Sigmoid colon (tissue), 7 donors: ENCODE data around the gene TXNRD3. TPM values are rescaled to one million over a fixed set of nuclear protein-coding genes. Genes with fewer than 3 reads are reported as not detected.
A peak's percentile ranks its signal among the peaks of the same experiment; 100 is the strongest.

Source experiments
- DNase-seq: peaks from one replicate; pipeline ENCODE4 v3.0.0-alpha.2; 2019
- H3K27ac ChIP-seq, 4 donors: fragments of 200-600 bp; sonication (generic); one replicate each; pipeline ENCODE4 v1.5.1; 2016 to 2019; ENCODE audit warnings: mild to moderate bottlenecking in 1 of 4
- H3K27me3 ChIP-seq, 3 donors: fragments of 200-600 bp; sonication (generic); one replicate each; pipeline ENCODE4 v1.5.1; 2019; ENCODE audit warnings: mild to moderate bottlenecking in 1 of 3
- H3K36me3 ChIP-seq, 4 donors: fragments of 200-600 bp; sonication (generic); one replicate each; pipeline ENCODE4 v1.5.1; 2016 to 2019
- H3K4me1 ChIP-seq, 4 donors: fragments of 200-600 bp; sonication (generic); one replicate each; pipeline ENCODE4 v1.5.1; 2017 to 2019
- H3K4me3 ChIP-seq, 4 donors: fragments of 200-600 bp; sonication (generic); one replicate each; pipeline ENCODE4 v1.5.1; 2017 to 2019; ENCODE audit warnings: mild to moderate bottlenecking in 2 of 4, moderate library complexity in 1 of 4
- H3K9me3 ChIP-seq, 4 donors: fragments of 200-600 bp in 3 of 4; sonication (generic) in 3 of 4; one replicate each; pipeline versions ENCODE4 v1.5.1 to v1.6.1; 2013 to 2019
- EP300 ChIP-seq, 4 donors: sonication (generic); formaldehyde crosslinking; IDR thresholded peaks; one replicate each; pipeline ENCODE4 v1.6.1; 2017; ENCODE audit warnings: antibody characterized with exemption in 4 of 4
- POLR2A ChIP-seq, 2 donors: fragments of 450-650 bp; IDR thresholded peaks; one replicate each; pipeline ENCODE4 v1.6.1; 2016; ENCODE audit warnings: antibody characterized with exemption in 2 of 2, mild to moderate bottlenecking in 2 of 2, moderate library complexity in 2 of 2
- POLR2AphosphoS5 ChIP-seq, 4 donors: sonication (generic); formaldehyde crosslinking; IDR thresholded peaks; one replicate each; pipeline ENCODE4 v1.6.1; 2017; ENCODE audit warnings: antibody characterized with exemption in 4 of 4
- WGBS, 2 donors: extraction: QIAGEN DNeasy Blood & Tissue Kit; methylation state at CpG; one replicate each; pipeline ENCODE4 v1.1.7; 2013; 5-methylcytosine and 5-hydroxymethylcytosine counted together
- intact Hi-C: fragments of 100-400 bp; cut with DNase I; formaldehyde crosslinking; loops from one replicate; pipeline ENCODE4 v1.15.1; 2023
- polyA plus RNA-seq, 3 donors: library from polyadenylated mRNA; stranded (reverse); fragments of 200-250 nt; gene quantifications; one replicate each; pipeline ENCODE4 v1.2.3, GENCODE V29; 2013
- total RNA-seq, 4 donors: library from RNA; depleted of rRNA; stranded (reverse); fragments of >200 nt; gene quantifications; one replicate each; pipeline ENCODE4 v1.1.0, GENCODE V29; 2016
- TF ChIP-seq, protein P1 (sequence below), 4 experiments: fragments of 450-650 bp in 3 of 4; fragments of 200-600 bp in 1 of 4; IDR thresholded peaks; one replicate each; pipeline ENCODE4 v1.5.1; 2016 to 2019; ENCODE audit warnings: antibody characterized with exemption in 4 of 4, mild to moderate bottlenecking in 3 of 4, moderate library complexity in 2 of 4
- donor health status: healthy with polysubstance abuse.
- donor health status: Bipolar disorder and iron deficiency.
- donor health status: healthy.

The TXNRD3 gene
- total and polyA plus RNA-seq, 7 donors = 2.5 to 21.4 (median 13.2) TPM

DNA sequence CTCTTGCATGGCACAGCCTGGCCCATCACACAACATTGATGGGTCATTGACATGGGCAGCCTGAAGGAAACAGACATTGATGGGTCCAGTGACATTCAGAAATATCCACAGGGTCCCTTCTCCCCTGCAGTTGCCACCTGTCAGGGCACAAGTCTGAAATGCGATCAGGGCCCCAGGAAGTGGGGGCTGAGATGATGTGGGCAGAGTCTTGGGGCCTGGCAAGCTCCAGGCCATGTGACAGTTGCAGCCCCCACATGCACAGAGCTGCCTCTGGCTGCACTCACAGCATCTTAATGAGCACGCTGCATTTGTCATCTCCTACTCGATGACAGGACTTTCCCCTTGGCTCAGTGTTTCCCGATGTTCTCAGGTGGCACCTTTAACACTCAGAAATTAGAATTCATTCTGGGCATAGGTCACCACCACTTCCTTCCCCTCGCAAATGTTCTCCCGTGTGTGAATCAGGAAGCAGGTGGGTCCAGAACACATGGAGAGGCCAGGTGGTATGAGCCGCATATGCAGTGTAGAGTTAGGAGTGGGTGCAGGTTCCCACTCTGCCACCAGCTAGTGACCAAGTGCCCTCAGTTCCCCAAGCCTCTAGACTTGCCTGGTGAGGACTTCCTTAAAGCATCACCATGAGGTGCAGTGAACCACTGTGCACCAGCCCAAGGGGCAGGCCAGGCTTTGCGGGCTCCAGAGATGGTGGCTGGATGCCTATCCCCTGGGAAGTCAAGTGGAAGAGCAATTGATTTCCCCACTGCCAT is 1.6 kb upstream of the TXNRD3 start:
- H3K4me1 ChIP-seq = peaks cover 0 to 15% (median 8%) of the 10 kb centered on the region in 4 donors
- no peak overlapping the region for H3K4me3 ChIP-seq
- DNase-seq = peak; percentile 30
- WGBS, 2 donors = 60 to 74% methylated on average over 8 of the region's 8 CpGs
- H3K36me3 ChIP-seq = no peaks in the 10 kb centered on the region
- peaks cover 0 to 29% (median 4%) of the 10 kb centered on the region in 3 donors for H3K27me3 ChIP-seq
- TF ChIP-seq POLR2A (IDR thresholded peaks at IDR 0.05) (no peak), POLR2AphosphoS5 (IDR thresholded peaks at IDR 0.05) (no peak), EP300 (IDR thresholded peaks at IDR 0.05) (no peak)
- TF ChIP-seq, protein P1, sequence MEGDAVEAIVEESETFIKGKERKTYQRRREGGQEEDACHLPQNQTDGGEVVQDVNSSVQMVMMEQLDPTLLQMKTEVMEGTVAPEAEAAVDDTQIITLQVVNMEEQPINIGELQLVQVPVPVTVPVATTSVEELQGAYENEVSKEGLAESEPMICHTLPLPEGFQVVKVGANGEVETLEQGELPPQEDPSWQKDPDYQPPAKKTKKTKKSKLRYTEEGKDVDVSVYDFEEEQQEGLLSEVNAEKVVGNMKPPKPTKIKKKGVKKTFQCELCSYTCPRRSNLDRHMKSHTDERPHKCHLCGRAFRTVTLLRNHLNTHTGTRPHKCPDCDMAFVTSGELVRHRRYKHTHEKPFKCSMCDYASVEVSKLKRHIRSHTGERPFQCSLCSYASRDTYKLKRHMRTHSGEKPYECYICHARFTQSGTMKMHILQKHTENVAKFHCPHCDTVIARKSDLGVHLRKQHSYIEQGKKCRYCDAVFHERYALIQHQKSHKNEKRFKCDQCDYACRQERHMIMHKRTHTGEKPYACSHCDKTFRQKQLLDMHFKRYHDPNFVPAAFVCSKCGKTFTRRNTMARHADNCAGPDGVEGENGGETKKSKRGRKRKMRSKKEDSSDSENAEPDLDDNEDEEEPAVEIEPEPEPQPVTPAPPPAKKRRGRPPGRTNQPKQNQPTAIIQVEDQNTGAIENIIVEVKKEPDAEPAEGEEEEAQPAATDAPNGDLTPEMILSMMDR (IDR thresholded peaks at IDR 0.05) = no peak
- intact Hi-C loops = loop anchor here (10.0 kb wide), 1 partner anchor 132 kb away; the partner anchor contains the start of gene CHST13
- peaks cover 0 to 2% (median 0%) of the 10 kb centered on the region in 4 donors for H3K9me3 ChIP-seq
- no peak overlapping the region for H3K27ac ChIP-seq

DNA sequence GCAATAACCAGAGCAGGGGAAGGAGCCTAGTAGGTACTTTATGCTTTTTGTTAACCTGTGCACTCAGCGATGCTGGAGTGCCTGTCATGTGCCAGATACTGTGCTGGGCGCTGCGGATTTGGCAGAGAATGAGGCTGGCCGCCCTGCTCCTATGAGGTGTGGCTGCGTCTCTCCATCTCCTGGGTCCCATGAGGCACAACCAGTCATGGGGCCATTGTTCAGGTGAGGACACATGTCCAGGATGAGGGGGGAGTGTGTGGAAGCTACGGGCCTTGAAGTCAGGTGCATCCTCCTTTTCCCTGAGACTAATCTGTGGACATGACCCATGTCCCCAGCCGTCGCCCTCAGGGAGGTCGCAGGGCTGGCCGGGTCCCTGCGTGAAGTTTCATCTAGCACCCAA is 963 bp upstream of the TXNRD3 start:
- Histone ChIP-seq H3K9me3 (peaks cover 0 to 1% (median 0%) of the 10 kb centered on the region in 4 donors), H3K4me3 (no peak overlapping the region), H3K27me3 (peaks cover 0 to 24% (median 4%) of the 10 kb centered on the region in 3 donors), H3K27ac (no peak overlapping the region), H3K4me1 (peaks cover 0 to 15% (median 8%) of the 10 kb centered on the region in 4 donors), H3K36me3 (no peaks in the 10 kb centered on the region)
- intact Hi-C loops = loop anchor here (10.0 kb wide), 1 partner anchor 131 kb away; the partner anchor contains the start of gene CHST13
- 91 to 94% methylated on average over 11 of the region's 11 CpGs for WGBS, 2 donors
- DNase-seq = peak; percentile 39
- TF ChIP-seq, protein P1 (IDR thresholded peaks at IDR 0.05) = no peak
- no peak for TF ChIP-seq POLR2AphosphoS5 (IDR thresholded peaks at IDR 0.05)
- TF ChIP-seq POLR2A (IDR thresholded peaks at IDR 0.05) = no peak
- no peak for TF ChIP-seq EP300 (IDR thresholded peaks at IDR 0.05)

DNA sequence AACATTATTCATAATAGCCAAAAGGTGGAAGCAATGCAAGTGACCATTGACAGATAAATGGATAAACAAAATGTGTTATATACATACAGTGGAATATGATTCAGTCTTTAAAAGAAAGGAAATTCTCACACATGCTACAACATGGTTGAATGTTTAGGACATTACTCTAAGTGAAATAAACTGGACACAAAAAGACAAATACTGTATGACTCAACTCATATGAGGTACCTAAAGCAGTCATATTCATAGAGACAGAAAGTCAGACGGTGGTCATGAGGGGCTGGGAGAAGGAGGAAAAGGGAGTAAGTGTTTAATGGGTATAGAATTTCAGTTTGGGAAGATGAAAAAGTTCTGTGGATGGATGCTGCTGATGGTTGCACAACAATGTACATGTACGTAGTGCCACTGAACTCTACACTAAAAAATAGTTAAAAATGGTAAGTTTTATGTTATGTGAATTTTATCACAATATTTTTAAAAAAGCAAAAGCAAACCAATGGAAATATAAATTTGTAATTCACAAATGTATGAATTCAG is 5.3 kb downstream of the TXNRD3 start:
- Histone ChIP-seq H3K9me3 (no peaks in the 10 kb centered on the region), H3K36me3 (peaks cover 0 to 14% (median 0%) of the 10 kb centered on the region in 4 donors), H3K4me3 (no peak overlapping the region), H3K4me1 (peaks cover 0 to 18% (median 8%) of the 10 kb centered on the region in 4 donors), H3K27ac (no peak overlapping the region), H3K27me3 (no peaks in the 10 kb centered on the region)
- intact Hi-C loops = loop anchor here (10.0 kb wide), 1 partner anchor 125 kb away; the partner anchor contains the start of gene CHST13
- WGBS, 2 donors = 84 to 87% methylated on average over 2 of the region's 2 CpGs
- TF ChIP-seq, protein P1 (IDR thresholded peaks at IDR 0.05) = no peak
- no peak for DNase-seq

DNA sequence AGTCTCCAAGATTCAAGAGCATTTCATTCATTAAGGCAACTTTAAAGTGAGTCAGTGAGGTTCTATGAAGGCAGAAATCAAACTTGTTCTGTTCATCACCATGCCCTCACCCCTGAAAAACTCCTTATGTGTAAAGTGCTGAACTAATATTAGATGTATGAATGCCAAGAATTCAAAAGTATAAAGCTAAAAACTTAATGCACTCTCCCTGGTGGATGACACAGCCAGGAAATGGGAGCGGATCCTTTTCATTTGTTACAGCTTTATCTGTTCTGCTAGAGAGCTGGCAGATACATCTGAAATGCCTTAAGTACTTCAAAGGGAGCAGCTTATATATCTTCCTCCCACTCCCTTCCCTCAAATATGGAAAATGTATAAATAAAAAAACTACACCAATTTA is 8.2 kb downstream of the TXNRD3 start:
- Histone ChIP-seq H3K36me3 (peaks cover 0 to 41% (median 12%) of the 10 kb centered on the region in 4 donors), H3K4me3 (no peak overlapping the region), H3K4me1 (peaks cover 0 to 9% (median 4%) of the 10 kb centered on the region in 4 donors), H3K9me3 (no peaks in the 10 kb centered on the region), H3K27ac (no peak overlapping the region), H3K27me3 (no peaks in the 10 kb centered on the region)
- intact Hi-C loops = no loop called here
- no peak for DNase-seq
- TF ChIP-seq, protein P1 (IDR thresholded peaks at IDR 0.05) = no peak
- TF ChIP-seq POLR2A (IDR thresholded peaks at IDR 0.05) = no peak
- no peak for TF ChIP-seq POLR2AphosphoS5 (IDR thresholded peaks at IDR 0.05)
- no peak for TF ChIP-seq EP300 (IDR thresholded peaks at IDR 0.05)
- WGBS, 2 donors = 92 to 98% methylated on average over 1 of the region's 1 CpG
